Ishikawa (cell line): Measurements from ENCODE around the gene SMU1.

Experiments used
- CEBPB ChIP-seq: IDR thresholded peaks from 2 replicates; pipeline ENCODE4 v1.6.1; 2012
- CREB1 ChIP-seq: IDR thresholded peaks from 2 replicates; pipeline ENCODE4 v1.6.1; 2012; ENCODE audit warnings: low read depth
- EGR1 ChIP-seq: IDR thresholded peaks from 2 replicates; pipeline ENCODE4 v1.6.1; 2012
- EP300 ChIP-seq: IDR thresholded peaks from 2 replicates; pipeline ENCODE4 v1.6.1; 2012; ENCODE audit warnings: borderline replicate concordance
- FOXM1 ChIP-seq: IDR thresholded peaks from 2 replicates; pipeline ENCODE4 v1.6.1; 2012; ENCODE audit warnings: low read depth, borderline replicate concordance
- MAX ChIP-seq: IDR thresholded peaks from 2 replicates; pipeline ENCODE4 v1.6.1; 2012
- RAD21 ChIP-seq: IDR thresholded peaks from 2 replicates; pipeline ENCODE4 v1.6.1; 2012; ENCODE audit warnings: low read depth
- REST ChIP-seq: IDR thresholded peaks from 2 replicates; pipeline ENCODE4 v1.6.1; 2012; ENCODE audit warnings: low read depth, mild to moderate bottlenecking
- TAF1 ChIP-seq: IDR thresholded peaks from 2 replicates; pipeline ENCODE4 v1.6.1; 2012; ENCODE audit warnings: low read depth, mild to moderate bottlenecking
- TCF12 ChIP-seq: IDR thresholded peaks from 2 replicates; pipeline ENCODE4 v1.6.1; 2012; ENCODE audit warnings: low read depth
- TEAD4 ChIP-seq: IDR thresholded peaks from 2 replicates; pipeline ENCODE4 v1.6.1; 2012
- USF1 ChIP-seq: IDR thresholded peaks from 2 replicates; pipeline ENCODE4 v1.6.1; 2012
- YY1 ChIP-seq: IDR thresholded peaks from 2 replicates; pipeline ENCODE4 v1.6.1; 2012; ENCODE audit warnings: low read depth
- ZBTB7A ChIP-seq: IDR thresholded peaks from 2 replicates; pipeline ENCODE4 v1.6.1; 2012; ENCODE audit warnings: low read depth

The SMU1 gene

GRCh38 chr9:33080534-33080933 lies 4.1 kb upstream of the SMU1 start:
- TF ChIP-seq EGR1 (no peak), FOXM1 (no peak), ZBTB7A (no peak), TEAD4 (no peak), TAF1 (no peak), TCF12 (no peak), EP300 (no peak), CEBPB (no peak), YY1 (no peak), CREB1 (no peak), RAD21 (no peak)

GRCh38 chr9:33068991-33069390 lies 7.5 kb downstream of the SMU1 start:
- TF ChIP-seq MAX (no peak), USF1 (no peak), ZBTB7A (no peak), YY1 (no peak), CEBPB (no peak)

- TF ChIP-seq REST, result no peak
- no peak for TF ChIP-seq TEAD4
- no peak for TF ChIP-seq CEBPB
- TF ChIP-seq USF1, result no peak
Measured at GRCh38 chr9:33065157-33066076, 11.1 kb downstream of the SMU1 start.

GRCh38 chr9:33051144-33051543 lies 25.3 kb downstream of the SMU1 start:
- TF ChIP-seq REST (no peak), CEBPB (no peak)

GRCh38 chr9:33049680-33050361 lies 26.7 kb downstream of the SMU1 start:
- no peak for TF ChIP-seq TAF1
- no peak for TF ChIP-seq ZBTB7A
- TF ChIP-seq USF1, result no peak
- TF ChIP-seq EP300, result no peak
- no peak for TF ChIP-seq CEBPB
- no peak for TF ChIP-seq MAX
- no peak for TF ChIP-seq CREB1
- TF ChIP-seq RAD21, result no peak
- TF ChIP-seq TCF12, result no peak
- TF ChIP-seq EGR1, result no peak
- no peak for TF ChIP-seq TEAD4
- no peak for TF ChIP-seq REST
